HT-29 (cell line): Measurements from ENCODE around the gene CEP20. TPM values are rescaled to one million over a fixed set of nuclear protein-coding genes. Genes with fewer than 3 reads are reported as not detected.

ENCODE experiments used
- DNase-seq: peaks from one replicate; pipeline ENCODE4 v3.0.0-alpha.2; 2015; ENCODE audit warnings: low spot score
- small RNA-seq: library from RNA; depleted of rRNA; stranded (forward); fragments of <200 nt; gene quantifications from one replicate; pipeline ENCODE3, GENCODE V24; 2014
- total RNA-seq: library from RNA; depleted of rRNA; stranded (reverse); fragments of >200 nt; shearing (Covaris generic); gene quantifications from 2 replicates; pipeline ENCODE4 v1.2.3, GENCODE V29; 2014; rRNA removed

Gene CEP20
- total RNA-seq, 1 experiment from 2014 or later: 19.2 TPM

DNA sequence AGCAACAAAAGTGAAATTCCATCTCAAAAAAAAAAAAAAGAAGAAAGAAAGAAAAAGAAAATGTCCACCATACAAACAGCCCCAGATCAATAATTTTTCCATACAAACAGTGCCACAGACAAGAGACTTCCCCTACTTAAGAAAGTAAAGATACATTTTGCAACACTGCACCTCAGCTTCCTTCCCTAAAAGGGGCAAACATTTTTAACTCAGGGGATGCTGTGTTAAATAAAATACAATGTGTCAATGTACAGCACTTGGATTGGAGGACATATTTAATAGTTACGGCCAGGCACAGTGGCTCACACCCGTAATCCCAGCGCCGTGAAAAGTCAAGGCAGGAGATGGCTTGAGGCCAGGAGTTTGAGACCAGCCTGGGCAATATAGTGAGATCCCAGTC is 53.9 kb downstream of the CEP20 start:
- DNase-seq: no peak

GRCh38 chr16:15833541-15833940 is 54.9 kb downstream of the CEP20 start:
- no peak for DNase-seq

- no peak for DNase-seq
These were observed 56.2 kb downstream of the CEP20 start for GRCh38 chr16:15832241-15832640.

- DNase-seq: no peak
These were observed 57.5 kb downstream of the CEP20 start for GRCh38 chr16:15830832-15831451.

DNA sequence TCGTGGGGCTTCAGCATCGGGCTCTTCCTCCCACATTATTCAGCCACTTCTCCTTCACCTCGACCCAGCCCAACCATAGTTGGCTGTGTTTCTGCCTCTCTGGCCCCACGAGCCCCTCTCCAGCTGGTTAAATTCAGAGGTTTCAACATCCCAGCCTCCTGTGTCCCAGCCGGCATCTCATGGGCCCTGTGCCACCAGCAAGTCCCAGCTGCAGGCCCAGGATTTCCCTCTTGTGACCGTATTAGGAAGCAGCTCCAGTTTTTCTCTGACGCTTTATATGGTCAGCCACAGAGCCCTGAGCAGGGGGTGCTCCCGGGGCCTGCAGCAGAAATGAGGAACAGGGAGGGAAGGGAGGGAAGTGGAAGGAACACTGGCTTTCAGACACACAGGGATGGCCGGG is 58.9 kb downstream of the CEP20 start:
- no peak for DNase-seq

- DNase-seq: no peak
These were observed 60.6 kb downstream of the CEP20 start for GRCh38 chr16:15827709-15828343.

- DNase-seq: no peak
These were observed 61.1 kb downstream of the CEP20 start for GRCh38 chr16:15827299-15827698.

- DNase-seq: no peak
These were observed 62.6 kb downstream of the CEP20 start for GRCh38 chr16:15825750-15826305.

DNA sequence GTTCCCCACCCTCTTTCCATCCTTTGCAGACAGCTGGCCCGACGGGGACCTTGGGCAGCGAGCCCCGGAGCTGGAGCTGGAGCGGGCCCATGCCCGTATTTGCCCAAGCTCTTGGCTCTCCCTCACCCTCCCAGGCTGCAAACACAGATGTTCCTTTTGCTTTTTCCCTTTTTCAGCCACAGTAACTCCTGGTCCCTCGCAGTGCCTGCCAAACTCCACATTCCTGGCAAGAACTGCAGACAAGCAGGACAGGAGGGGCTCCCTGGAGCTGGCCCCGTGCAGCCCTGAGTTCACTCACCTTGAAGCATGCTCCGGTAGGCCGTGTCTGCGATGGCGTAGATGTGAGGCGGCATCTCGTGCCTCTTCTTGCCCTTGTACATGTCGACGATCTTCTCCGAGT is 65.4 kb downstream of the CEP20 start:
- DNase-seq: no peak

DNA sequence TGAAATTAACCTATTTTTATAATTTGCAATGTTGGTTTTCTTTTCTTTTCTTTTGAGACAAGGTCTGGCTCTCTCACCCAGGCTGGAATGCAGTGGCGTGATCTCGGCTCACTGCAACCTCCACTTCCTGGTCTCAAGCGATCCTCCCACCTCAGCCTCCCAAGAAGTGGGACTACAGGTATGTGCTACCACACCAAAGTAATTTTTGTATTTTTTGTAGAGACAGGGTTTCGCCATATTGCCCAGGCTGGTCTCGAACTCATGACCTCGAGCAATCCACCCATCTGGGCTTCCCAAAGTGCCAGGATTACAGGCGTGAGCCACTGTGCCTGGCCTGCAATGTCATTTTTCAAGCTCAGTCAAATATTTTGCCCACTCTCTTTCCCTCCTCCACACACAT is 67.6 kb downstream of the CEP20 start:
- DNase-seq: no peak

DNA sequence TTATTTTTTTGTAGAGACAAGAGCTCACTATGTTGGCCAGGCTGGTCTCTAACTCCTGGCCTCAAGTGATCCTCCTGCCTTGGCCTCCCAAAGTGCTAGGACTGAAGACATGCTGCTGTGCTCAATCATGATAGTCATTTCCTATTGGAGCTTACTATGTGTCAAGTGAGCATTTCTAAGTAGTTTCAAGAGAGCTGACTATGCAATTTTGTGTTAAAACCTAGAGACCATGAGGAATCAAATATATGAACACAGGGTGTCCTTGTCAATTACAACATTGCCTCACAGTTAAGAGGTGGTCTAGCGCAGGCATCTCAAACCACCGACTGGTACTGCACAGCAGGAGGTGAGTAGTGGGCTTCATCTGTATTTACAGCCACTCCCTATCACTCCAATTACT is 69.4 kb downstream of the CEP20 start:
- DNase-seq: no peak

GRCh38 chr16:15817446-15817845 is 71.0 kb downstream of the CEP20 start:
- DNase-seq: no peak

DNA sequence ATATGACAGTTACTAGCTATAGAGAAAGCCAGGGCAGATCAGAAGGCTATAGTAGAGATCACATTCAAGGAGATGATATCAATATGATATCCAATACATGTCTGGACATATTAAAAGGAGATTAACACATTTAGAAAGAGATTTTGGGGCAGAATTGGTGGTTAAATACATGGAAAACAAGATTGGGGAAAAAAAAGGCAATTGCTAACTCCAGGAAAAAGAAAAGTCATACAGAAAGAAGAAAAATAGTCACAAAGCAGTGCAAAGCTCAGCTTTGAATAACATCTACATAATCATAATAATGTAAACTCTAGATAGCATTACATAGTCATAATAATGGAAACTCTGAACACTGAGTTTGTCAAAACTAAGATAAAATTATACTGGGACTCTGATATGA is 72.2 kb downstream of the CEP20 start:
- no peak for DNase-seq

Small RNA genes lying within 50 kb of the gene (small RNA-seq; reads per million reads assigned to genes)
- gene RNU6-213P: not detected

Other genes starting within 250 kb of the CEP20 start
- gene MARF1, start 245.4 kb downstream of the CEP20 start, total RNA-seq: 3.3 and 4.5 TPM in 2 replicates
- gene NDE1, start 238.4 kb downstream of the CEP20 start, total RNA-seq: 35.5 and 41.2 TPM in 2 replicates
- 0.05 TPM in 1 of 2 replicates, not detected in the other for gene MYH11, start 31.6 kb downstream of the CEP20 start, total RNA-seq
- gene ABCC1, start 61.0 kb upstream of the CEP20 start, total RNA-seq: 26.1 and 35.2 TPM in 2 replicates